NCI-H1694 treated with DMSO at 0.1 percent for 48 hours (cell line): Measurements from ENCODE around the gene ARAP3.
"Not testable (repeated sequence)": the region's sequence is repeated elsewhere in the genome, so short reads cannot be mapped to it uniquely, and the experiment has no call there.

Source experiments
- DNase-seq: peaks from one replicate; lab custom pipeline; 2025; lab: John Stamatoyannopoulos, UW

ARAP3 gene, protein sequence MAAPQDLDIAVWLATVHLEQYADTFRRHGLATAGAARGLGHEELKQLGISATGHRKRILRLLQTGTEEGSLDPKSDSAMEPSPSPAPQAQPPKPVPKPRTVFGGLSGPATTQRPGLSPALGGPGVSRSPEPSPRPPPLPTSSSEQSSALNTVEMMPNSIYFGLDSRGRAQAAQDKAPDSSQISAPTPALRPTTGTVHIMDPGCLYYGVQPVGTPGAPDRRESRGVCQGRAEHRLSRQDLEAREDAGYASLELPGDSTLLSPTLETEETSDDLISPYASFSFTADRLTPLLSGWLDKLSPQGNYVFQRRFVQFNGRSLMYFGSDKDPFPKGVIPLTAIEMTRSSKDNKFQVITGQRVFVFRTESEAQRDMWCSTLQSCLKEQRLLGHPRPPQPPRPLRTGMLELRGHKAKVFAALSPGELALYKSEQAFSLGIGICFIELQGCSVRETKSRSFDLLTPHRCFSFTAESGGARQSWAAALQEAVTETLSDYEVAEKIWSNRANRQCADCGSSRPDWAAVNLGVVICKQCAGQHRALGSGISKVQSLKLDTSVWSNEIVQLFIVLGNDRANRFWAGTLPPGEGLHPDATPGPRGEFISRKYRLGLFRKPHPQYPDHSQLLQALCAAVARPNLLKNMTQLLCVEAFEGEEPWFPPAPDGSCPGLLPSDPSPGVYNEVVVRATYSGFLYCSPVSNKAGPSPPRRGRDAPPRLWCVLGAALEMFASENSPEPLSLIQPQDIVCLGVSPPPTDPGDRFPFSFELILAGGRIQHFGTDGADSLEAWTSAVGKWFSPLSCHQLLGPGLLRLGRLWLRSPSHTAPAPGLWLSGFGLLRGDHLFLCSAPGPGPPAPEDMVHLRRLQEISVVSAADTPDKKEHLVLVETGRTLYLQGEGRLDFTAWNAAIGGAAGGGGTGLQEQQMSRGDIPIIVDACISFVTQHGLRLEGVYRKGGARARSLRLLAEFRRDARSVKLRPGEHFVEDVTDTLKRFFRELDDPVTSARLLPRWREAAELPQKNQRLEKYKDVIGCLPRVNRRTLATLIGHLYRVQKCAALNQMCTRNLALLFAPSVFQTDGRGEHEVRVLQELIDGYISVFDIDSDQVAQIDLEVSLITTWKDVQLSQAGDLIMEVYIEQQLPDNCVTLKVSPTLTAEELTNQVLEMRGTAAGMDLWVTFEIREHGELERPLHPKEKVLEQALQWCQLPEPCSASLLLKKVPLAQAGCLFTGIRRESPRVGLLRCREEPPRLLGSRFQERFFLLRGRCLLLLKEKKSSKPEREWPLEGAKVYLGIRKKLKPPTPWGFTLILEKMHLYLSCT (N-terminal part only)

DNA sequence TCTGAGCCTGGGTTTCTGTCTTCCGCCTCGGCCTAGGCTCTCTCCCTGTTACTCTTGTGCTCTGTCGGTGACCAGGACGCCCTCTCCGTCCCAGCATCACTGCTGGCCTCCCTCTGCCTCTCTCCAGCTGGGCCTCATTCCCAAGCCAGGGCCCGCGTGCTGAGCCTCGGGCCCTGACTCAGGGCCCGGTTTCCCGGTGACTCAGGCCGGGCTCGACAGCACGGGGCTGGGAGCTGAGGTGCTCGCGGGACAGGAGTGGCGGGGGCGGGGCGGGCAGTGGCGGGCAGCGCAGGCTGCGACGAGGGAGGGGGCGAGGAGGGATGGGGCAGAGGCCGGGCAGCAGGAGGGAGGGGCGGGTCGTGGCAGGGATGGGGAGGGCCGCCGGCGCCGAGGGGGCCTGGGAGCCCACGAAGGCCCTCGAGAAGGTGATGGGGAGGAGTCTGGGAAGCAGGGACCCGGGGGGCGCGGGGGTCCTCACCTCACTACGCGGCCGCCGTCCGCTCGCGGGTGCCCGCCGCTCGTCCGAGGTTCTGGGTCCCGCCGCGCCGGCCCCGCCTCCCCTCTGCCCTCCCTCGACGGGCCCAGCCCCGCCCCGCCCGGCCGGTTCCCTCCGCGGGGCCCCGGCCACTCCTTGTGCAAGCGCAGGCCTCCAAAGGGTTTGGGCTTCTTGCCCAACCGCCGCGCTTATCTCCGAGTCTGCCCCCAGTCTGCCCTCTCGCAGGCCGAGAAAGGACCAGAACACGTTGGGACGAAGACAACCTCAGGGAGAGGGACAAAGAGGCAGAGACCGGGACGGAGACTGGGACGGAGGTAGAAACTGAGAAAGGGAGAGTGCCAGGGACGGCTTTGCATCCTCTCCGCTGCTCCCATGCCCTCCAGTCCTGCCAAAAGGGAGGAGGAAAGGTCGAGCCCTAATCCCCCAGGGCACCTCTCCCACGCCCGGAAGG lies at the start of gene ARAP3:
ARAP3 (minus strand) TSS at position 536 of the 947 bp plus-strand sequence. CDS start 1,744 bp downstream, outside the sequence.
- no peak for DNase-seq

DNA sequence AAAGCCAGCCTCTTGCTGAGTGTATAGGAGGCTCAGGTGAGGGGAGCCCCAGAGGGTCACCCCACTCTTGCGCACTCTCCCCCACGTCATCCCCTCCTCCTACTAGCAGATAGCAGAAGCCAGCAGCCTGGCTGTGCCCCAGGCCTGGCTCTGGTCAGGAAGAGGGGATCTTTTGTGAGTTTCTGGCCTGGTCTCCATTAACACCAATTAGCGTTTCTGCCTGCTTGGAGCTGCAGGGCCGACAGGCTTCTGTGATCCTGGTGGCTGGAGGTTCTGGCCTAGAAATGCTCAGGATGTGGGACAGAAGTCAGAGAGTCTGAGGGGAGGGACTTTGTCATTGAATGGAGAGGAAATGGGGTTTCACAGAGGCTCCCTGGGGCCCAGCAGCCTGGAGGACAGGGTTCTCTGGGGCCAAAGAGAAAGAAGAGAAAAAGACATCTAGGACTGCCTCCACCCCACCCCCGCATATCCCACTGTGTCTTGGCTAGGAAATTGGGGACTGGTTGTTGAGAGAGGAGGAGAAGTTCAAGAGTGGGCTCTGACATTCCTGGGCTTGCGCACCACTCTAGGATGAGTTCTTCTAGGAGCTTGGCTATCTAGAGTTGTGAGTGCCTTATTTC lies 47.5 kb upstream of the ARAP3 start:
- no peak for DNase-seq

DNA sequence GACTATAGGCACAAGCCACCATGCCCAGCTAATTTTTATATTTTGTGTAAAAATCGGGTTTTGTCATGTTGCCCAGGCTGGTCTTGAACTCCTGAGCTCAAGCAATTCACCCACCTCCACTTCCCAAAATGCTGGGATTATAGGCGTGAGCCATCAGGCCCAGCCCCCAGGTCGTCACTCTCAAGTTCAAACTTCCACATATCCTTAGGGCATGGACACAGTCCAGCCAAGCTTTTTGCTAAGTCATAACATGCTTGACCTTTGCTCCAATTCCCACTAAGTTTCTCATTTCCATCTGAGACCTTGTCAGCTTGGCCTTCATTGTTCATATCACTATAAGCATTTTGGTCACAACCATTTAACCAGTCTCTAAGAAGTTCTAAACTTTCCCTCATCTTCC lies 43.9 kb upstream of the ARAP3 start:
- DNase-seq, result no peak

DNA sequence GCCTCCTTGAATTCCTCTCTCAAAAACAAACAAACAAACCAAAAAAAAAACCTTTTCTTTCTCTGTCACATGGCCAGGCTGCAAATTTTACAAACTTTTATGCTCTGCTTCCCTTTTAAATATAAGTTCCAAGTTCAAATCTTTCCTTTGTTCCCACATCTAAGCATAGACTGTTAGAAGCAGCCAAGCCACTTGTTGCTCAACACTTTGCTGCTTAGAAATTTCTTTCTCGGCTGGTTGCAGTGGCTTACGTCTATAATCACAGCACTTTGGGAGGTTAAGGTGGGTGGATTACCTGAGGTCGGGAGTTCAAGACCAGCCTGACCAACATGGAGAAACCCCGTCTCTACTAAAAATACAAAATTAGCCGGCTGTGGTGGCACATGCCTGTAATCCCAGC lies 43.1 kb upstream of the ARAP3 start:
- not testable (repeated sequence) for DNase-seq

DNA sequence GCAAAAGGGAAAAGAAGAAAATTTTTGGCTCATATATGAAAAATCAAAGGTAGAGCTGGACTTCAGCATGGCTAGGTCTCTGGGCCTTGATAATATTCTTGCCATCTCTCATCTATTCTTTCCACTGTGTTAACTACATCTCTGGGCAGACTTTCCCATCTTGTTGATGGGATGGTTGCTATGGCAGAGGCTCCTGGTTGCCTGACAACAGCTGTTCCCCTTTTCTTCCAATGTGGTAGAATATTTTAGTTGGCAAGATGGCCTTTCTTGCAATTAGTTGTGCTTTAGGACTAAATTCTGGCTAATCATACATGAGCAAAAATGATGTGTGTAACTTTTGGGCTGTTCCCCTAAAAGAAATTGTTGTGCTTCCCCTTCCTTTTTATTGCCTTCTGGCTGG lies 40.2 kb upstream of the ARAP3 start:
- no peak for DNase-seq

DNA sequence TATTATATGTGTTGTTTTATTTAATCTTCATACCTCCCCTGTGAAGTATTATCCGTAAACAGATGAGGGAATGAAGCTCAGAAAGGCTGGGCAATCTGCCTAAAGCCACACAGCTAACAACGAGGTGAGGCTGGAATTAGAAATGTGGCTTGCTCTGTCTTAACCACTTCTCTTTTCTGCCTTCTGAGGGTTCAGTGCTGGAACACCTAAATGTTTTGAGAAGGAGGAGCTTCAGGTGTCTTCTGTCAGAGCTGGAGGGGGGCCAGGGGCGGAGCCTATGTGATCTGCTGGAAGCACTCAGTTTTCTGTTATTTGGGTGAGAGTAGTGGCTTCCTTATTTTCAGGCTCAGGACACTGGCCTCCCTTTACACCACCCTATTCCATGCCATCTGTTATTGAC lies 35.0 kb upstream of the ARAP3 start:
- no peak for DNase-seq

DNA sequence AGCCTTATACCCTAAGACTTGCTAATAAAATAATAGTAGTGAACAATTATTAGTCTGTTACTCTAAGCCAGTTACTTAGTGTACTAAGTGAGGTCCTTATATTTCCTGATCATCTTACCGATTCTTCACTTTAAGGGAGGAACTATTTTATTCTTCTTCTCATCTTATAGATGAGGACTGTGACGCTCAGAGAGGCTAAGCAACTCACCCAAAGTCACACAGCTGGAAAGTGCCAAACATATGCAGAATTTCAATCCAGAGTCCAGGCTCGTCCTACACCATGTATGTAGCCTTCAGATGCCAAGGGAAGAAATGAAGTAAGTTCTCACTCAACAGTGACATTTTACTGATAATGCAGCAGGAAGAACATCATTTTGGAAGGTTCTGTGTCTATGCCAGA lies 34.4 kb upstream of the ARAP3 start:
- DNase-seq, result no peak

DNA sequence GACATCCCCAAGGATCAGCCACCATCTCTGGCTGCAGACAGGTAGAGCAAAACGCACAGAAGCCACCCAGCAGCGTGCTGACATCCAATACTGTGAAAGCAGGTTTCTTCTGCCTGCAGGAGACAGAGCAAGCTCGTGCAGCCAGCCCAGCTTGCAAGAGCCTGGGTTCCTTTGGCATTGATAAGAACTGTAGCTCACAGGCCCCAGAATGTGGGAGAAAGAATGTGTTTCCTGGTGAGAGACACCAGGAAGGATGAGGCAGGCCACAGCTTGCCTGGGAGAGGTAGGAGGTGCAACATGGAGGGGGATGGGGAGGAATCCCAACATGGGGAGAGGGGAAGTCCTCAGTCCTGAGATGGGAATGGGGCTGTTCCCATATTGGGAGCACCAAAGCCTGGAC lies 34.0 kb upstream of the ARAP3 start:
- no peak for DNase-seq

DNA sequence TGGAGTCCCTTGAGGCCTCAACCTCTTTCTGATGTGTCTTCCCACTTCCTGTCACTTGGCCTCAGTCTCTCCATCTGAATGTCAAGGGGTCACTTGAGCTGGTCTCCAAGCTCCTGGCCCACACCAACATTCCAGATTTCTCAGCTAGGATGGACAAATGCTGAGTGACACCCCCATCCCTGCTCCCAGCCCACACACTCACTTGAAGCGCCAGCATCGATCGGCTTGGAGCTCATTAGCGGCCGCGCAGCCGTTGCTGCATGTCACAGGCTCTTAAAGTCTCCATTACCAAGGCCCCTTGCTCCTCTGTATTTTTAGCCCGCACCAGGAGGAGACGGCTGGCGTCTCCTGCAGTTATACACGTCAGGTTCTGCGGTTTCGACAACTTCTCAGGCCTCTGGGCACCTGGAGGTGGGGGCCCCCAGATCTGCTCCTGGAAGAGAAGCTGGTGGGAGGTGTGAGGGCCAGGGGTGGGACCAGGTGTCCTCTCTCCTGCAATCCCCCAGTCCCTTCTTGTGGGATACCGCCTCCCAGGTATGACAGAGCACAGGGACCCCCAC lies 33.4 kb upstream of the ARAP3 start:
- DNase-seq, result no peak

DNA sequence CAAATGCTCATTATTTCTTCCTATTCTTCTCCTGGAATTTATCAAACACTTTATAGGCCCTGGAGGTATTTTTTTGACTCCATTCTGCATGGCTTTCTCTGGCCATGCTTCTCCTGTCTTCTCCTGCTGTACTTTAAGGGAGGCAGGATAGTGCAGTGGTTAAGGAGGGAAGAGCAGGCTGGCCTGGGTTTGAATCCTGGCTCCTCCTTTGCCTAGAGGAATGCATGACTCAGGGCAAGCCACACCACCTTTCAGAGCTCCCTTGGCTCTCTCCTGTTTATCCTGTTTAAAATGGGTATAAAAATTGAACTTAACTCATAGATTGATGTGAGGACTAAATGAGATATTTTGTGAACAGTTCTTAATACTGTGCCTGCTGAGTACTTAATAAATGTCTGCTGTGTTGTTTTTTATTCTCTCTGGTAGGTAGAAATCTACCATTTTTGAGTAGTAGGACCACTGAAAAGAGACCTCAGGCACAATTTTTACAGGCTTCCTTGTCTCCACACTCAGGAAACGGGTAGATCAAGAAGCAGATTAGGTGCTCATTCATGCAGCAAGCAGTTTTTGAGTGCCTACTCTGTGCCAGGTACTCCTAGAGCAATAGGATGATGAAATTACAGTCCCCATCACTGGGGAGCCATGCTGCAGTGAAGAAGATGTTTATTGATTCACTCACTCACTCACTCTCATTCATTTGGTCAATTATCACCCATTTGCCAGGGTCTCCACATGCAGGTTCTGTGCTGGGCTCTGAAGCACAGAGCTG lies 32.7 kb upstream of the ARAP3 start:
- no peak for DNase-seq

DNA sequence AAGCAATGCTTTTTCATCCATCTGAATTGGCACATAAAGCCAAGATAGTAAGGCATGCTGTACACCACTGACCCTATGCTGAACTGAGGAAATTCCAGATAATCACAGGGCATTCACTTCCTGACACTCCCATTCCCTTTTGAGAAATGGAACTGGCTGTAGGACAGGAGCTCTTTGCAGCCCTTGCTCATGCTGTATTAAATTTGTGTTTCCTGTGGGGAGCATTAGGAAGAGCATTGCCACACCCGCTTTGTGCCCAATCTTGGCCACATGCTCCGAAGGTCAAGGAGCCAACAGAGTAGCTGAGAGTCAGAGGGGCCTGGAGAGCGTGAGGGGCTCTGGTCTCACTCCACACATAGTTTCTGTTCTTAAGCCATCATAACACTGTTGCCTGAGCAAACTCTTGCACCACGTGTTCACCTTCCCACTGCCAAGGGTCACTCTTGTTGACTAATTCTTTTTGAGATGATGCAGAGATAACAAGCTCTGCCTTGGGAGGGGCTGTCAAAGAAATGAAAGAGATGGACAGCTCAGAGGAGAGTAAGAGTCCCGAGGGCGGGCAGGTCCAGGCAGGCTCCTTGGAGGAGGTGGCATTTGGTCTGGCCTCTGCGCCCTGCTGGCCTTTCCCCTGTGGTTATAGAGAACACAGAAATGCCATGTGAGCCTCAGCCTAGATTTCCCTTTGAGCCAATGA lies 31.7 kb upstream of the ARAP3 start:
- DNase-seq, result no peak

DNA sequence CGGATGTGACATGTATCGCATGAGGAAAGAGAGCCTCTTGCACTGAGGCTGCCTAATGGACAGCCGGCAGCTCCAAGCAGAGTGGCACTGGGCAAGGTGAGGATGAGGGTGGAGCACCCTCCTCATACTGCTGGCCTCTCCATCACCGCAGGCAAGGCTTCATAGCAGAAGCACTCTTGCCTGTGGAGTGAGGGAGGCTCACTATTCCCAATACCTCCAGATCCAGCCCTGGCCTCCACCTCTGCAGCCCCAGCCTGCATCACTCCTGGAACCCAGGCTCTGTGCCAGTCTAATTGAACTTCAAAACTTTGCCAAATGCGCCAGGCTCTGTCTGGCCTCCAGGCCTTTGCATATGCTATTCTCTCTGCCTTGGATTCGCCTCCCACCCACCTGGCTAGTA lies 29.7 kb upstream of the ARAP3 start:
- DNase-seq, result no peak

DNA sequence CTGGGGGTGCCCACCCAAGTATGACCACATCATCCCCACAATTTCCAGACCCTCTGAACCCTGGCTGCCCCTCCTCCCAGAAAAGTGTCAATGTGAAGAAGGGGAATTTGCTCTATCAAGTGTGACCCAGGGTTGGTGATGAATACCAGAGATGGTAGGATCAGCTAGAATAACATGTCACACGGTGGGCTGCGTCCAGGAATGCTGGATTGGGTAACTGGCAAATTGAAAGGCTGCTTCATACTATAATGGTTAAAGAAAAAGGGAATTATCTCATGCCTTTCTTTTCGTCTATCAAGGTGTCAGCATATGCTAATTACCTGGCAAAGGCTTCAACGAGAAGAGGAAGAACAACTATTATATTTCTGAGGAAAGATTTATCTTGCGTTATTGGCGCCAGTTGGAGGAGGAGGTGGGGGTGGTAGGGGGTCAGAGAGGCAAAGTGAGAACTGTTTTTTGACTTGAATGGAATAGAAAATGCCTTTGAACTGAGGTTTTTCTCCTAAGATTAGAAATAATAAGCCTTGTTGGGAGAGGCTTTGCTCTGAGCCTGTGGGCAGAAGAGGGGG lies 27.8 kb upstream of the ARAP3 start:
- no peak for DNase-seq

DNA sequence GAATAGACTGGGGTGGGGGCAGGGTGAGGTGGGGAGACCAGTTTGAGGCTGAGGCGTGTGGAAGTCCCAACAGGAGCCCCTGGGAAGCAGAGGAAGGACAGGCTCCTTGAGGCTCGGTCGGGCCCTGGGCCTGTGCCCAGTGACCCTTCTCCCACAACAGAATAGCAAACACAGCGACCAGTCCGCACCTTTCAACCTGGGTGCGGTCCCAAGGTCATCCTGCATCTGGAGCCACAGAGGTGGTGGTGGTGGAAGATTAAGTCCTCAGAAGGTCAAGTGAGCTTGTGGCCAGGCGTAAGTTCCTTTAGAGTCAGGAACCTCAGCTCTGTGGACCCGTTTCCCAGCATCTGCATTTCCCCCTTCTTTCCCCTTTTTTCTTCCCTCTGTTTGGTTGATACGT lies 26.0 kb upstream of the ARAP3 start:
- no peak for DNase-seq

DNA sequence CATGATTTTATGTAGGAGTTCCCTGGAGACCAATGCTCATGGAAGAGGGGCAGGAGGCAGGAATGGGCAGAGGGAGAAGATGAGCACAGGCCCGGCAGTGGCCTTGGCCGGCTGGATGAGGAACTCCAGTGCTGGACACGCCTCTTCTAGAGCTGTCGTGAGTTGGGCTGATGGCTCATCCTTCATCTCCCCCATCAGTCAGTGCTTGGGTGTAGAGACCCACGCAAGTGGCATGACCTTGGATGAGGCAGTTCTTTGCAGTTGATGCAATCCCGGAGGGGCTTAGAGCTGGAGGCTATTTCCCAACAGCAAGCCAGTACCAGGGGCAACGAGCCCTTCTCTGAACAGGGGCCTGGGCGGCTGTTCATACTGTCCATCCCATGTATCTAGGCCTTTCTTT lies 25.5 kb upstream of the ARAP3 start:
- no peak for DNase-seq

DNA sequence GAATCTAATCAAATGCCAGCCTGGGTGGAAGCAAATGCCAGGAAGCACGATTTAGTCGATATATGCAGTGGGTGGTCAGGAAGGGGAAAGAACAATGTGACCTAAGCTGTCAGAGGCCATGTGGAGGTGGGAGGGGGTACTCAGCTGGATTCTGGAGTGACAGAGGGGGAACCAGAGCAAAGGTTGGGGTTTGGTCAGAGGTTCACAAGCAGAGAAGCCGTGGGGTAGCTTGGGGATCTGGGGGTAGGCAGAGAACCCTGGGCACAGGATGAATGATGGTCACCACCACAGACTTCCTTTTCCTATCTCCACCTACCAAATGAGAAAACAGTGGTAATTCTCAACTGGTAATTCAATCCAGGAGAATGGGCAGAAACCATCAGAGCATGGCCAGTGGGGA lies 24.1 kb upstream of the ARAP3 start:
- no peak for DNase-seq

DNA sequence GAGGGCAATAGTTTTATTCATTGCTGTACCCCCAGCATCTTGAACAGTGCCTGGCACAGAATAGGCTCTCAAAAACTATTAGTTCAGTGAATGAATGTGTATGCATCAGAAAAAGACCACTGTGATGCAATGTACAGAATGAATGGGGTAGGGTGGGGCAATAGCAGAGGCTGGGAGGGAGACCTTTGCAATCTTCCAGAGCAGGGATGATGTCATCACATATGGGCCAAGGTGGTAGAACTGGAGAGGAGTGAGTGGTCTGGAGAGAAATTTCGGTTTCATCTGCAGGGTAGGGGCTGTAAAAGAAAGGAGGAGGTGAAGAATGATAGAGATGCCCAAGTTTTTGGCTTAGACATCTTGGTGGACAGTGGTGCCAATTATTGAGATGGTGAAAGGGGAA lies 23.4 kb upstream of the ARAP3 start:
- no peak for DNase-seq

DNA sequence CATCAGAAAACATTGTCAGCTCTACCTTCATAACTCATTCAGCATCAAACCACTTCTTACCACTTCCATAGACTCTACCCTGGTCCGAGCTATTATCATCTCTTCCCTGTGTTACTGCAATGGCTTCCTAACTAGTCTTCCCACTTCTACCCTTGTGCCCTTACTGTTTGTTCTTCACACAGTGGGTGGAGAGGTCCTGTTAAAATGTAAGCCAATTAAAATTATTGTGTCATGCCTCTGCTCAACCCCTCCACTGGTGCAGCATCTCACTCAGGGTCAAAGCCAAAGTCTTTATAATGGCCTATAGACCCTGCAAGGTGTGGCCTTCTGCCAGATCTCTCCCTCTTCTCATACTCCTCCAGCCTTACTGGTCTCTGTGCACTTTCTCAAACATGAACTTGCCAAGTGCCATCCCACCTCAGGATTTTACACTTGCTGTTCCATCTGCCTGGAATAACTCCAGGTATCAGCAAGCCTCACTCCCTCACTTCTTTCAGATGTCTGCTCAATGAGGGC lies 22.8 kb upstream of the ARAP3 start:
- no peak for DNase-seq
